GM19099 (cell line): ENCODE results near the gene CA10.

ENCODE experiments used
- POLR2A ChIP-seq: IDR thresholded peaks from 3 replicates; pipeline ENCODE4 v1.6.1; 2011; ENCODE audit warnings: low read depth; ENCODE audit not compliant: insufficient read length; ENCODE audit errors: extremely low read depth

Gene CA10

DNA sequence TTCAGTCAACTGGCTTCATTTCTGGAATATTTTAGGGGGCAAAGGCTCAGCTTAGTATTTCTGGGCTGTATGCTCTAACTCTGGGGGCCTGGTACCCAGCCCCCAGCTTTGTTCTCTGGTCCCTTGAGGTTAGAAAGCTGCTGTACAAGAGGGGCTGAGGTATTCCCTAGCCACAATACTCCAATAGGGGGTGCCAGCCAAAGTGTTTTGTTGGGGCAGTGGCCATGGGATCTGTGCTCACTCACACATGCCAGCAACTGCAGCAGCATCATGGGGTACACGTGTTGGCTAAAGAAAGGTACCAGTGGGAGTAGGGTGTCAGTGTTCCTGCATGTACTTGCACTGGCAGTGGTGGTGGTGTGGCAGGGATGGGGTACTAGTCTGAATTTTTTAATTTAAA, 257.3 kb downstream of the CA10 start:
- no peak for TF ChIP-seq POLR2A

DNA sequence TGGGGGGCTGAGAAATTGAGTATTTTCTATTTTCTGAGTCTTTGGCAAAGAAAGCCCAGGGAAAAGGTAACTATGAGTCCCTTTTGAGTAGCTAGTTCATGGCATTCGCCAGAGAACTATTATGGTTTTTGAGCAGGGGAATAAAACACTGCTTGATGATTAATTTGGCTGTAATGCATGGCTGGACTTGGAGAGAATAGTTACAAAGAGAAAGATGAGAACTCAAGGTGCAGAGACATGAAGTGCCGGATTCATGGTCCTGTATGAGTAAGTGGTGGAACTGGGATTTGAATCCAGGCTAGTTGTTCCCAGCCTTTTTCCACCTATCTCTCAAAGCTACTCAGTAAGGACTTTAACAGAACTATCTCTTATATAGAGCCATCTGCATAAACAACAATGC, 266.6 kb downstream of the CA10 start:
- no peak for TF ChIP-seq POLR2A

GRCh38 chr17:51890710-51891109, 267.8 kb downstream of the CA10 start:
- TF ChIP-seq POLR2A, result no peak

DNA sequence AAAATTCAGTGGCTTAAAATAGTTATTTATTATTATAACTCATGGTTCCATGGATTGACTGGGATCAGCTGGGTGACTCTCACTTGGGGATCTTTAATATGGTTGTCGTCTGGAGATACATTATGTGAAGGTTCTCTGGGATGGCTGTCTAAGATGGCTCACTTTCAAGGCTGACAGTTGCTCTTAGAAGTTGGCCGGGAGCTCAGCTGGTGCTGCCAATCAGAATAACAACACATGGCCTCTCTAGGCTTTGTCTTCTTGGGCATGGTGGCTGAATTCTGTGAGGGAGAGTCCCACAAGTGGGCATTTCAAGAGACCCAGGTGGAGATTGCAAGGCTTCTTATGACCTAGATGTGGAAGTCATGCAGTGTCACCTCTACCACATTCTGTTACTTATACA, 269.7 kb downstream of the CA10 start:
- TF ChIP-seq POLR2A, result no peak

GRCh38 chr17:51876986-51877385, 281.5 kb downstream of the CA10 start:
- TF ChIP-seq POLR2A, result no peak

- no peak for TF ChIP-seq POLR2A
Observed at GRCh38 chr17:51873302-51873701, 285.2 kb downstream of the CA10 start.

- TF ChIP-seq POLR2A, result no peak
Observed at GRCh38 chr17:51869387-51869786, 289.1 kb downstream of the CA10 start.

GRCh38 chr17:51860954-51861561, 297.5 kb downstream of the CA10 start:
- no peak for TF ChIP-seq POLR2A

DNA sequence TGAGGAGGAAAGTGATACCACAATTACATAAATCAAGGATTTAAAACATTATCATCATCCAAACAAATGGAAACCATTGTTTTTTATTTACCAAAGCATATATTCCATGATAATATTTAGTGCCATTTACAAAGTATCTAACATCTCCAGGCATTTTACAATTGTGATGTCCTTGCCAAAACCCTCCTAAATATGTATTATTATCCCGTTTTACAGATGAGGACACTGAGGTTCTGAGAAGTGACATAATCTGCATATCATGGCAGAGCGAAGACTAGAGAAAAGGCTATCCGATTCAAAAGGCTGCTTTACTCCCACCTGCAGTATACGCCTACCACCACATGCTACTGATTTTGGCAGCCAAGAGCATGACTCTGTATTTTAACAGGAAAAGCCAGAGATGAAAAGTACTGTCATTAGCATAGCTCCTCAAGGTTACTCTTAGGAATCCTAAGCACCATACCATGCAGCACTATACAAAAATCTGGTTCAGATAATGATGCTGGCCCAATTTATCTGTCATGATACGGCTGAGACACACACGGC, 301.4 kb downstream of the CA10 start:
- no peak for TF ChIP-seq POLR2A

DNA sequence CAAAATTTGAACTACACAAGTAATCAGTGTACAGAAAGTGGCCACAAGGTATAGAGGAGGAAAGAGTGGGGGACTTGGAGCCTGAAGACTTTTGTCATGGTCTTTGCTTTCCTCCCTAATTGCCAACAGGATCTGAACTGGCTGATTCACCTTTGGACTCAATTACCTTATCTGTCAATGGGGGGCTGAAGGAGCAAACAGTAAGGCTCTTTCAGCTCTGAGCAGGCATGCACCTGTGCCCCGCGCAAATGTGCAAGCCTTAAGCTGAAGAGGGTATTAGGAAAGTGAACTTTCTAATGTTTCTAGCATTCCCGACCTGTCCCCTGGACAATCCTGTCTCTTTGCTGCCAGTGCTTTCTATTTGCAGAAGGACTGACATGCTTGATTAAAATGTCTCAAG, 302.7 kb downstream of the CA10 start:
- no peak for TF ChIP-seq POLR2A

DNA sequence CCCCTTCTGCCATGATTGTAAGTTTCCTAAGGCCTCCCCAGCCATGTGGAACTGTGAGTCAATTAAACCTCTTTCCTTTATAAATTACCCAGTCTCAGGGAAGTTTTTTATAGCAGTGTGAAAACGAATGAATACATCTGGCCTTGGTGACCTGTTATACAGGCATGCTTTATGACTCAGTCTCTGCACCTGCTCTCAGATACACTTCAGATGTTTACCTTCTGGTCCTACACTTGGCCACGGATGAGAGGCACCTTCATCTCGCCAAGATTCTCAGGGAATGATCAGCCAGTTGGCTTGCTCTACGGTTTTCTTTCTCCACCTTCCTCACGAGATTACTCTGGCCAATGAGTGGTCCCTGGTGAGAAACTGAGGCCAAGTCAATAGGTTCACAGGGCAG, 304.7 kb downstream of the CA10 start:
- no peak for TF ChIP-seq POLR2A

DNA sequence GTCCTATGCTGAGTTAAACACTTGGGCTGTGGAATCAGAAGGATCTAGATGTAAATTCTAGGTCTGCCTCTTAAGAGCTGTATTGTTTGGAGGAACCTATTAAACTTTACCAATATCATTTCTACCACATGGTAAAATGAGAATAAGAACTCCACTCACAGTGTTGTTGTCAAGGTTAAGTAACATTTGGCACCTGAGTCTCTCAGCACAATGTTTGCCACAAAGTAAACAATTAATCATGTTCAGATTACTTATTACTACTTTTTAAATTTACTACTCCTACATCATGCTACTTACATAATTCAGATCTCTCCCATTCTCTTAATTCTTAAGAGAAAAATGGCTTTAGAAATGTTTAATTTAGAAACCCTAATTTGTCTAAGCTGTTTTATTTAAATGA, 305.9 kb downstream of the CA10 start:
- TF ChIP-seq POLR2A, result no peak

DNA sequence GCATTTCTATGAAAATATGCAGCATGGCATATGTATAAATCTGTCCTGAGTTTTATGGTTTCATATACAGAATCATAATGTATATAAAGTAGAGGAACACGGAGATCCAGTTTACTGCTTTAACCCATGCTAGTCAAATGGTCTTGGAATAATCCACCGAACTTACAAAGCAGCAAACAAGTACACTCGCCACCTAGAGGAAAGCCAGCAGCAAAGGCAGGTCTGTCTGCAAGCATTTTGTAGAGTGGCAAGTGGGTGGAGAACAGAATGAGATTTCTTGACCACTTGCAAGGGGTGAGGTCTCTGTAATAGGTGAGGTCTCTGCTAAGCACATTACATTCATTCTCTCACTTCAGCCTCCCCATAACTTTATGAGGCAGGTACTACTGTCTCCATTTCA, 308.3 kb downstream of the CA10 start:
- no peak for TF ChIP-seq POLR2A

DNA sequence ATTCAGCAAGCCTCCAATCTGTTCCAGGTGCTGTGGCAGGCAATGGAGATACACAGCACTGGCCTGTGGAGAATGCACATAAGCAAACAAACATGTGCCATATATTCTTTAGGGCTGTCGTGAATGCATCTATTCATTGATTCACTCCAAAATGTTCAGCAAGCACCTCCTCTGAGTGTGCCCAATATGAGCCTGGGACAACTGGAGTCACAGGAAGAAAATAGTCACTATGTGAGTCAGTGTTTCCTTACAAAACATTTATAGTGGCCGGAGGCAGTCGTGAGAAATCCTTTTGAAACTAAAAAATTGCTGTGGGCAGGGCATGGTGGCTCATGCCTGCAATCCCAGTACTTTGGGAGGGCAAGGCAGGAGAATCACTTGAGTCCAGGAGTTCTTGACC, 310.1 kb downstream of the CA10 start:
- no peak for TF ChIP-seq POLR2A

DNA sequence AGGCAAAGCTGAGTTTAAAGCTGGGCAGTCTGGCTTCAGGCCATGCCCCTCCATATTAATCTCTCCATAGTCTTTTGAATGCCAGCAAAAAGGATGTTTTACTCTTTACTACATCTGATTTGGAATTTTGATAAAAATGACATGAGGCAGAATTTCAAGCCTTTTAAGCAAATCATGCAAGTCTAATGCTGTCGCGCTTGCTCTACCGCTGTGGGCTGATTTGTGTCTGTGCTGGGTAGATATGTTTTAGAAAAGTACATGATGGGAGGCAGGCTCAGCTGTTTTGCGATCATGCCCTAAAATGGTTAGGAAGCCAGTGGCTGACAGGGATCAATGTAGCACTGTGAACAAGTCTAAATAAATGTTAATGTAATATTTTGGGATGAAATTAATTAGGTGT, 311.9 kb downstream of the CA10 start:
- TF ChIP-seq POLR2A, result no peak

DNA sequence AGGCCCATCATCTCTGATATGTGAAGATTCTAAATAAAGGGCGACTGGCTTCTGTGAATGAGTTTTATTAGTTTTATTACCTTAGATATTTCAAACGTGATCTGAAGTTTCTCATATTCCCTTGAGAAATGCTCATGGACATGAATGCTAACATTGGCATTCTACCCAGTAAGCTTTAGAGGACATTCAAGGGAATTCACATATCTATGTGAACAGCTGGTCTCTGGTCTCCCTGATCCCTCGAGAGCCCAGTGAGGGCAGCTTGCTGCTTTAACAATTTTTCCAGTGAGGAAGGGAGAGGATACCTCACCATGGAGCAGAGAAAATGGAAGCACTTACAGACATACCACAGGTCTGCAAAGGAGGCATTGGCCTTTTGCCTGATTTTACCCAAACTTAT, 312.7 kb downstream of the CA10 start:
- no peak for TF ChIP-seq POLR2A

DNA sequence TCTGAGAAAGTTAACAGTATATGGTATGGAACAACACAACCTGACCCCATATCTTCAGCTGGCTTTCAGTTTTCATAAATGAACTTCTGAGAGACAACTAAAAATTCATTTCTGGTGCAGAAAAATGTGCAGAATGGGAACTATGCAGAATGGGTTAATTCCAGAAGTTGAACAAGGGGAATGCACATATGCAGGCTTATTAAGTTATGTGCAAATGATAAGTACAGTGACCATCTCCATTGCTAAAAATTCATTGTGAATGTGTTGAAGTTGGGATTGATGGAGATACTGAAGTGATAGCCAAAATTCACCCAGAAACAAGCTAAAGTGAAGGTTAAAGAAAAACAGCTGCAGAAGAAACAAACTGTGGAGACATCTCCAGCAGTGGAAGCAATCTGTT, 315.8 kb downstream of the CA10 start:
- TF ChIP-seq POLR2A, result no peak
